Measurements from ENCODE around the gene MED23. TPM values are rescaled to one million over a fixed set of nuclear protein-coding genes. Genes with fewer than 3 reads are reported as not detected.

Gene MED23
- polyA plus RNA-seq, 1 of the 3 experiments (the other 2 are of a cell fraction) = 10.1 TPM

- no peak for TF ChIP-seq MXI1 (IDR thresholded peaks at IDR 0.05; ENCODE audit: low read depth, low read length)
- TF ChIP-seq POLR2AphosphoS5 (IDR thresholded peaks at IDR 0.05; ENCODE audit: low read depth, low read length) = no peak
- no peak for TF ChIP-seq ZBTB33 (IDR thresholded peaks at IDR 0.05; ENCODE audit: borderline replicate concordance, low read depth)
- TF ChIP-seq SIN3A (IDR thresholded peaks at IDR 0.05; ENCODE audit: borderline replicate concordance, low read depth, low read length) = no peak
Observed at GRCh38 chr6:131588643-131589042, 39.4 kb downstream of the MED23 start (continued).

- Histone ChIP-seq H3K79me2 (ENCODE audit: insufficient read depth) (no peaks in the 10 kb centered on the region), H3K36me3 (replicated peaks in 1 of 2; ENCODE audit: control insufficient read depth in 1 of 2, insufficient read depth in 2 of 2, low read length in 1 of 2) (peaks cover 75 to 81% of the 10 kb centered on the region in 2 experiments), H3K4me1 (ENCODE audit: control insufficient read depth in 1 of 2, insufficient read depth in 2 of 2, low read depth in 1 of 2, low read length in 1 of 2) (no peaks in the 10 kb centered on the region), H3K9me3 (no peaks in the 10 kb centered on the region), H2AFZ (ENCODE audit: low read depth) (no peak overlapping the region), H3K9me2 (no peaks in the 10 kb centered on the region), H3K27me3 (ENCODE audit: insufficient read depth) (no peaks in the 10 kb centered on the region), H3K4me3 (ENCODE audit: low read depth in 2 of 2, low read length in 1 of 2) (no peak overlapping the region), H4K20me1 (ENCODE audit: insufficient read depth) (no peaks in the 10 kb centered on the region), H3K9ac (no peak overlapping the region), H3K27ac (ENCODE audit: low read depth in 2 of 2, low read length in 1 of 2) (no peak overlapping the region), H3K4me2 (no peak overlapping the region), H3F3A (replicated peaks; ENCODE audit: insufficient read depth) (no peaks in the 10 kb centered on the region)
- CTCF ChIA-PET = interaction anchor here (0.8 to 1.7 kb wide), 2 partner anchors 40 to 41 kb away, joined by 3 to 6 read pairs; partner anchors contain the start of gene MED23
- TF ChIP-seq FOXM1 (IDR thresholded peaks at IDR 0.05; ENCODE audit: low read depth) (no peak), FOXJ3 (CRISPR knock-in tag; IDR thresholded peaks at IDR 0.05) (no peak), POLR2AphosphoS5 (IDR thresholded peaks at IDR 0.05; ENCODE audit: low read depth, low read length) (no peak), RFX5 (IDR thresholded peaks at IDR 0.05; ENCODE audit: low read length) (no peak), FOSL2 (IDR thresholded peaks at IDR 0.05; ENCODE audit: borderline replicate concordance, low read depth) (no peak), ZBTB33 (IDR thresholded peaks at IDR 0.05; ENCODE audit: borderline replicate concordance, low read depth) (no peak), JUND (IDR thresholded peaks at IDR 0.05) (no peak)
- WGBS (ENCODE audit: low lambda C conversion rate) = 95% methylated on average over 4 of the region's 4 CpGs
- no peak for DNase-seq
- POLR2A ChIA-PET = no interaction called here
Observed at GRCh38 chr6:131587909-131588308, 40.1 kb downstream of the MED23 start.

GRCh38 chr6:131586543-131586942 lies 41.5 kb downstream of the MED23 start:
- peaks cover 73 to 83% of the 10 kb centered on the region in 2 experiments for H3K36me3 ChIP-seq (replicated peaks in 1 of 2; ENCODE audit: control insufficient read depth in 1 of 2, insufficient read depth in 2 of 2, low read length in 1 of 2)
- no peaks in the 10 kb centered on the region for H3K9me2 ChIP-seq
- H3K27me3 ChIP-seq (ENCODE audit: insufficient read depth) = no peaks in the 10 kb centered on the region
- no peak for TF ChIP-seq NFIC (IDR thresholded peaks at IDR 0.05; ENCODE audit: borderline replicate concordance)
- TF ChIP-seq MEF2A (IDR thresholded peaks at IDR 0.05; ENCODE audit: borderline replicate concordance, low read depth) = no peak
- no peak for TF ChIP-seq TCF12 (IDR thresholded peaks at IDR 0.05)
- H3K4me2 ChIP-seq = no peak overlapping the region
- H4K20me1 ChIP-seq (ENCODE audit: insufficient read depth) = no peaks in the 10 kb centered on the region
- no peaks in the 10 kb centered on the region for H3K9me3 ChIP-seq
- ChIA-PET POLR2A (no interaction called here), CTCF (interaction anchor here (1.1 to 1.7 kb wide), 3 partner anchors 11 to 41 kb away, joined by 3 to 6 read pairs (median 4); partner anchors contain the start of genes ARG1 and MED23)
- H3K4me1 ChIP-seq (ENCODE audit: control insufficient read depth in 1 of 2, insufficient read depth in 2 of 2, low read depth in 1 of 2, low read length in 1 of 2) = no peaks in the 10 kb centered on the region
- DNase-seq = no peak
- no peak overlapping the region for H3K27ac ChIP-seq (ENCODE audit: low read depth in 2 of 2, low read length in 1 of 2)
- H3F3A ChIP-seq (replicated peaks; ENCODE audit: insufficient read depth) = no peaks in the 10 kb centered on the region
- no peak overlapping the region for H3K4me3 ChIP-seq (ENCODE audit: low read depth in 2 of 2, low read length in 1 of 2)
- H3K9ac ChIP-seq = no peak overlapping the region
- no peak overlapping the region for H2AFZ ChIP-seq (ENCODE audit: low read depth)
- 96% methylated on average over 4 of the region's 4 CpGs for WGBS (ENCODE audit: low lambda C conversion rate)
- no peaks in the 10 kb centered on the region for H3K79me2 ChIP-seq (ENCODE audit: insufficient read depth)

All from SK-N-SH (cell line).